ENCODE data around the gene SSTR5.

Gene SSTR5

GRCh38 chr16:1032607-1033006 is 39.9 kb upstream of the SSTR5 start:
- DNase-seq (ENCODE audit: extremely low read depth, insufficient read length) = no peak
- TF ChIP-seq, protein P1, sequence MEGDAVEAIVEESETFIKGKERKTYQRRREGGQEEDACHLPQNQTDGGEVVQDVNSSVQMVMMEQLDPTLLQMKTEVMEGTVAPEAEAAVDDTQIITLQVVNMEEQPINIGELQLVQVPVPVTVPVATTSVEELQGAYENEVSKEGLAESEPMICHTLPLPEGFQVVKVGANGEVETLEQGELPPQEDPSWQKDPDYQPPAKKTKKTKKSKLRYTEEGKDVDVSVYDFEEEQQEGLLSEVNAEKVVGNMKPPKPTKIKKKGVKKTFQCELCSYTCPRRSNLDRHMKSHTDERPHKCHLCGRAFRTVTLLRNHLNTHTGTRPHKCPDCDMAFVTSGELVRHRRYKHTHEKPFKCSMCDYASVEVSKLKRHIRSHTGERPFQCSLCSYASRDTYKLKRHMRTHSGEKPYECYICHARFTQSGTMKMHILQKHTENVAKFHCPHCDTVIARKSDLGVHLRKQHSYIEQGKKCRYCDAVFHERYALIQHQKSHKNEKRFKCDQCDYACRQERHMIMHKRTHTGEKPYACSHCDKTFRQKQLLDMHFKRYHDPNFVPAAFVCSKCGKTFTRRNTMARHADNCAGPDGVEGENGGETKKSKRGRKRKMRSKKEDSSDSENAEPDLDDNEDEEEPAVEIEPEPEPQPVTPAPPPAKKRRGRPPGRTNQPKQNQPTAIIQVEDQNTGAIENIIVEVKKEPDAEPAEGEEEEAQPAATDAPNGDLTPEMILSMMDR (IDR thresholded peaks at IDR 0.05; ENCODE audit: insufficient read depth, low read length, poor library complexity, severe bottlenecking) = no peak
- Histone ChIP-seq H3K4me3 (replicated peaks; ENCODE audit: low read depth, low read length) (no peak overlapping the region), H3K27me3 (replicated peaks; ENCODE audit: control insufficient read depth, insufficient read depth, low read length) (no peaks in the 10 kb centered on the region), H3K36me3 (ENCODE audit: control insufficient read depth, insufficient read depth, low read length) (no peaks in the 10 kb centered on the region)

GRCh38 chr16:1033128-1033679 is 39.3 kb upstream of the SSTR5 start:
- Histone ChIP-seq H3K4me3 (replicated peaks; ENCODE audit: low read depth, low read length) (no peak overlapping the region), H3K36me3 (ENCODE audit: control insufficient read depth, insufficient read depth, low read length) (no peaks in the 10 kb centered on the region), H3K27me3 (replicated peaks; ENCODE audit: control insufficient read depth, insufficient read depth, low read length) (no peaks in the 10 kb centered on the region)
- TF ChIP-seq, protein P1 (IDR thresholded peaks at IDR 0.05; ENCODE audit: insufficient read depth, low read length, poor library complexity, severe bottlenecking) = no peak
- DNase-seq (ENCODE audit: extremely low read depth, insufficient read length) = no peak

DNA sequence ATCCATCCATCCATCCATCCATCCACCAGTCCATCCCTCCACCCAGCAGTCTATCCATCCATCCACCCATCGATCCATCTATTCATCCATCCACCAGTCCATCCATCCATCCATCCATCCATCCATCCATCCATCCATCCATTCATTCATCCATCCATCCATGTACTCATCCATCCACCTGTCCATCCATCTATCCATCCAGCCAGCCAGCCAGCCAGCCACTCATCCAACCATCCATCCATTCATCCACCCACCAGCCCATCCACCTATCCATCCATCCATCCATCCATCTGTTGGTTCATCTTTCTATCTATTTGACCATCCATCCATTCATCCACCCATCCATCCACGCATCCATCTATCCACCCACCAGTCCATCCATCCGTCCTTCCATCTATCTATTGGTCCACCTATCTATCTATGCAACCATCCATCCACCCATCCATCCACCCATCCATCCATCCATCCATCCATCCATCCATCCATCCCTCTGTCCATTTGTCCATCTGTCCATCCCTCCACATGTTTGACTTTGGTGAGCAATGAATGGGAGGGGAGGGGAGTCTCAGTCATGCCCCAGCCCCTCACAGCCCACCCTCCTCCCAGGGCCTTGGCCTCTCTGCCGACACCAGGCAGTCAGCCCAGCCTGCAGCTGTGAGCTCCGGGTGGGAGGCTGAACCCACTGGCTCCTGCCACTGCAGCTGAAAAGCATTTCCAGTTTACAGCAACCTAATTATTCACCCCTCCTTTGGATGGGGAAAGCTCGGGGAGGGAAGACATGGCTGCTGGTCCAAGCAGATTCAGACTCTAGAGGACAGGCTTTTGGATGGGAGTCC is 38.1 kb upstream of the SSTR5 start:
- H3K4me3 ChIP-seq (replicated peaks; ENCODE audit: low read depth, low read length) = no peak overlapping the region
- DNase-seq (ENCODE audit: extremely low read depth, insufficient read length) = no peak
- TF ChIP-seq, protein P1 (IDR thresholded peaks at IDR 0.05; ENCODE audit: insufficient read depth, low read length, poor library complexity, severe bottlenecking) = no peak
- H3K27me3 ChIP-seq (replicated peaks; ENCODE audit: control insufficient read depth, insufficient read depth, low read length) = no peaks in the 10 kb centered on the region
- no peaks in the 10 kb centered on the region for H3K36me3 ChIP-seq (ENCODE audit: control insufficient read depth, insufficient read depth, low read length)

DNA sequence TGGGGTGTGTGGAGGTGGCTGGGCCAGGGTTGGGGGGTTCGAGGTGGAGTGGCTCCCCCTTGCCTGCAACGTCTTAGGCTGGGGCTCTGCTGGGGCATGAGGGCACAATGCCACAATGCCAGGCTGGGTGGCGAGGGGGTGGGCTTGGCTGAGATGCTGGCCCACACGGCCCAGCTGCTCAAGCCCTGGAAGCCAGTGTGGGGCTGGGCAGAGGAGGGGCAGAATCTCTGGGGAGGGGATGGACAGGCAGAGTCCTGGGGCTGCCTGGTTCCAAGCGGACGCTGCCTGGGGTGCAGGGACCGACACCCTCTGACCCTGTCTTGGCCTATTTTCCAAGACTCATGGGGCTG is 37.5 kb upstream of the SSTR5 start:
- no peak for DNase-seq (ENCODE audit: extremely low read depth, insufficient read length)
- TF ChIP-seq, protein P1 (IDR thresholded peaks at IDR 0.05; ENCODE audit: insufficient read depth, low read length, poor library complexity, severe bottlenecking) = no peak
- no peaks in the 10 kb centered on the region for H3K27me3 ChIP-seq (replicated peaks; ENCODE audit: control insufficient read depth, insufficient read depth, low read length)

DNA sequence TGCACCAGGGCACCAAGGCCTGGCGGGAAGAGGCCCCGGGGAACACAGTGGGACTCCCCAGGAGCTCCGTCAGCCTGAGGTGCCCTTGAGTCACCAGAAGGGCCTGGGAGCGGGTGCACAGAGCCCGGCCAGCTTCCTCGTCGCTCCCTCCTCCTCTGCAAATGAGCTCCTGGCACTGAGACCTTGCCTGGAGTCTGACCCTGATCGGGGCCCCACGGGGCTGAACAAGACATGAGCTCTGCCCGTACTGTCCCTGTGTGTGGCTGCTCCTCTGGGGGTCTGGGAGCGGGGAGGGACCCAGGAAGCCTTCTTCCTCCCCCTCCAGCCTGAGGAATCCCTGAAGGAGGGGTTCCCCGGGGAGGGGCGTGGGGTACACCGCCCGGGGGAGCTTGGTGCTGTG is 36.4 kb upstream of the SSTR5 start:
- no peak for DNase-seq (ENCODE audit: extremely low read depth, insufficient read length)
- Histone ChIP-seq H3K4me3 (replicated peaks; ENCODE audit: low read depth, low read length) (no peak overlapping the region), H3K36me3 (ENCODE audit: control insufficient read depth, insufficient read depth, low read length) (no peaks in the 10 kb centered on the region), H3K27me3 (replicated peaks; ENCODE audit: control insufficient read depth, insufficient read depth, low read length) (no peaks in the 10 kb centered on the region)
- TF ChIP-seq, protein P1 (IDR thresholded peaks at IDR 0.05; ENCODE audit: insufficient read depth, low read length, poor library complexity, severe bottlenecking) = no peak

More for the DNA sequence above, 37.5 kb upstream of the SSTR5 start:
- H3K4me3 ChIP-seq (replicated peaks; ENCODE audit: low read depth, low read length) = no peak overlapping the region
- no peaks in the 10 kb centered on the region for H3K36me3 ChIP-seq (ENCODE audit: control insufficient read depth, insufficient read depth, low read length)

Measured in GM06990 (cell line).